NCI-H2227 treated with DMSO at 0.1 percent for 48 hours (cell line): ENCODE data around the gene NOTCH4.
A peak's percentile ranks its signal among the peaks of the same experiment; 100 is the strongest.

Experiments
- DNase-seq: peaks from one replicate; lab custom pipeline; 2025; lab: John Stamatoyannopoulos, UW

Gene NOTCH4

DNA sequence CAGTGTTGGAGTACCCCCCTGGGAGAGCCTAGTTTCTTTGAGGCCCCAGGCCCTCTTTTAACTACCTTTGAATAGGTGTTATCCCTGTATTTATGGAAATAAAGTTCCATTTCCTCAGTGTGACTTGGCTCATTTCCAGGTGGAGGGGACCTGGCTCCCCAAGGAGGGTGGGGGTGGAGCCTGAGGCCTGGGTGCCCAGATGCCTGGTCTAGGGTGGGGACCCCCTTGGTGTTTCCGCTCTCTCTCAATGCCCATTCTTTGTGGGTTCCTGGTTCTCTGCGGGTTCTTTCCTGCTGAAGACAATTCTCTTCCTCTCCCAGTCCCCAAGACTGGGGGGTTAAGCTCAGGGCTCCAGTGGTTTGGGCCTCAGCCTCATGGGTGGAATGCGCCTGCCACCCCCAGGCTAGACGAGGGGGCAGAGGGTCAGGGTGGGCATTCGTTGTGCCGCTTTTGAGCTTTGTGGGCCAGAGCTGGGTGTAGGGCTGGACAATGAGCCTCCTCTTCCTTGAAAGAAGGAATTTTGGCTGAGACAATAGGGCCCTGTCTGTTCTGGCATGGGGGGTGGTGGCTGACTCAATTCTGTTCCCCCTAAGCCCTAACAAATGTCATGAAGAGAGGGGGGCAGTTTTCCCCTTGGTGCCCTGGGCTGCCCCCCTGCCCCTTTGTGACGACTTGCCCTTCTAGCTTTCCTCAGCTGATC lies 60.2 kb downstream of the NOTCH4 start:
- DNase-seq, result no peak

DNA sequence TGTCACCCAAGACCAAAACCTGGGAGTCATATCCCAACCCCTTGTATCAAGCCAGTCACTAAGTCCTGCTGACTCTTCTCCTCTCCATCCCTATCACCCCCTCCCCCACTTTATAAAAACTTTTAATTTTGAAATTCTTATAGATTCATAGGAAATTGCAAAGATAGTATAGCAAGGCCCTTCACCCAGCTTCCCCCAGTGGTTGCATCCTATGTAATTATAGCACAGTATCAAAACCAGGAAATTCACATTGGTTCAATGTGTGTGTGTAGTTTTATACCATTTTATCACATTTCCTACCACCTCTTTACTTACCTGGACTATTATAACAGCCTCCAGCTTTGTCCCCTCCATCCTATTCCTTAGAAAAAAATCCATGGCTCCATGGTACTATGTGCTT lies 65.8 kb downstream of the NOTCH4 start:
- DNase-seq, result no peak

DNA sequence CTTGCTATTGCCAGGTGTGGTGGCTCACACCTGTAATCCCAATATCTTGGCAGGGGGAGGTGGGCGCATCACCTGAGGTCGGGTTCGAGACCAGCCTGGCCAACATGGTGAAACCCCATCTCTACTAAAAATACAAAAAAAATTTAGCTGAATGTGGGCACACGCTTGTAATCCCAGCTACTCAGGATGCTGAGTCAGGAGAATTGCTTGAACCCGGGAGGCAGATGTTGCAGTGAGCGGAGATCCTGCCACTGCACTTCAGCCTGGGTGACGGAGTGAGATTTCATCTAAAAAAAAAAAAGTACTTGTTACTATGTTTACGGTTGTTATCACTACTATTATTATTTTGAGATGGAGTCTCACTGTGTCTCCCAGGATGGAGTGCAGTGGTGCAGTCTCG lies 67.0 kb downstream of the NOTCH4 start:
- DNase-seq, result no peak

DNA sequence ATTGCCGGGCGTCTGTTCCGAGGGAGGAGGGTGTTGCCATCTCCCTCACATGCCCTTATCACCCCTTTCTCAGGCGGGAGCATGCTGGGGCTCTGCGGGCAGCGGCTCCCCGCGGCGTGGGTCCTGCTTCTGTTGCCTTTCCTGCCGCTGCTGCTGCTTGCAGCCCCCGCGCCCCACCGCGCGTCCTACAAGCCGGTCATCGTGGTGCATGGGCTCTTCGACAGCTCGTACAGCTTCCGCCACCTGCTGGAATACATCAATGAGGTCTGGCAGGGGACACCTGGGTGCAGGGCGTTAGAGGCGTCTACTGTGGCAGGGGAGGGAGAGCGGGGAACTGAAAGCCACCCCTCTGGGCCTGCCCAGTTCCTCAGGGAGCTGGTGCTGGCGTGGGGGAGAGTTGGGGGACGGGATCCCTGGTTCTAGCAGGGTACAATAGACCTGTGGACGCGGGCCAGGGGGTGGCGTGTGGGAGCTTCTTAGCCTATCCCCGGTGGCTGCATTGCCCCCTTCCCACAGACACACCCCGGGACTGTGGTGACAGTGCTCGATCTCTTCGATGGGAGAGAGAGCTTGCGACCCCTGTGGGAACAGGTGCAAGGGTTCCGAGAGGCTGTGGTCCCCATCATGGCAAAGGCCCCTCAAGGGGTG lies 69.2 kb downstream of the NOTCH4 start:
- DNase-seq, result peak; percentile 41

DNA sequence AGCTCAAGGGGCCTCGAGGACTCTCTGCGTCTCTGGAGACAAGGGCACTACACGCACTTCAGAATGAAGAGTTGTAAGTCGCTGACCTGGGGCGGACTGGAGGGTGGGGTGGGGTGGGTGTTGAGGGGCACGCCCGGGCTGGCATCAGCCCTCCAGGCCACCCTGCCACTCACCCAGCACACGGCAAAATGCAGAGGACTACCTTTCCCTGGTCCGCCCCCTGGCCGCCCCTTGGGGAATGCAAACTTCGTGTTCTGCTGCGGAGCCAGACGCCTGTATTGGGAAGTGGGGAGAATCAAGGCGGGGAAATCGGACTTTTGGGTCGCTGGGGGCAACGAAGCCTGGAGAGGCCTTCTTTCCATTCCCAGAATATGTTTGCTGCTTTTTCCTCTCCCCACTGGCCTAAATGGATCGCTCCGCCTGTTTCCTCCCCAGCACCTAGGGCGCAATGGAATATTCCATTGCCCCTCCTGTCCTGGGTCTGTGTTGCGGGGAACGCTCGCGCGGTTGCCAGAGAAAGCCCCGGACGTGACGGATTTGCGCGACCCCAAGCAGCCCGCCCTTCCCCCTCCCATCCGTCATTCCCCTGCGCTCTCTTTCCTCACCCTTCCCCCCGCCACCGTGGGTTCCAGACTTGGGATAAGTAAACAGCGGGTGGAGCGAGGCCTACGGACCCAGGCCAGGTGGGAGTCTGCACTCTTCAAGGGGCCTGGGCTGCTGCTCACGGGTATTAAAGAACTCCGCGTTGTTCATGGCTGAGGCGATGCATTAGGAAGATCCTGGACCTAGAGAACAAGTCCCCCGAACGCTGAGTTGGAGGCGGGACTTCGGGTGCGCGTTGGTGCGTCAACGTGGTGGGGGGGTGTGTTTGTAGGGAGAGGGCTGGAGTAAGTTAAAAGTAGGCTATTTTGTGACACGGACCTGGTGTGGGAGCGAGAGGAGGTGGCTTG lies 70.0 kb downstream of the NOTCH4 start, which contains the start of gene PPT2:
Gene PPT2 (plus strand): TSS at position 578 of the 950 bp plus-strand sequence. CDS start 454 bp downstream, outside the sequence.
- peak; percentile 91 for DNase-seq

DNA sequence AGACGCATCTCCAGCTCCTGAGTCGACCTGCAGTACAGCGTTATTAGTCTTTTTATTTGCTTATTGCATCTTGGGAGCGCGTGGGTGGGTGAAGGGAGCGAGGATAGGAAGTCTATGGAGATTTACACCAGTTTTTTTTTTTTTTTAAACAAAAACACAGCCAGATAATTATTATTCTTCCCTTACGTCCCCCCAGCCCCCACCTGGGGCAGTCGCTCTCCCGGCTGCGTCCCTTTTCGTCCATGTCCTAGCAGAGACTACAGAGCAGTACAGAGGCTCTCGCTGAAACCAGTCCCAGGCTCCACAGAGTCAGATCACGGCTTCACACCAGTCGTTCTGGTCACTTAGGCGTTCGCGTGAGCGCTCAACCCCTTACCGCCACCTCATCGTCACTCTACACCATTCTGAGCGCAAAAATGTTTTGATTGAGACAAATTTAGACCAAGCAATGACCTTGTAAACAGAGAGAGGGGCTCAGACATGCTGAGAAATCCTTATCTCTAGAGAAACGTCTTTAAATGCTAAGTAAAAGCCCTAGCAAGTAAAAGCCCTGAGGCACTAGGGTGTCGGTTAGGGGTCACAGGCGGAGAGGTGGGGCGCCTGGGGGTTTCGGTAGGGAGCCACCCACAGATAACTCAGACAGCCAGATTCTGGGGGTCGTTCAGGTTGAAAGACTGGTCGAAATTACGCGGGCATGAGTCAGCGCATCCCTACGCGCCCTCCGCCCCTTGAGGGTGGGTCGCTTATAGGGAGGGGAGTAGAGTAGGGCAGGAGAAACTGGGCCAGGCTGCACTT lies 70.9 kb downstream of the NOTCH4 start:
- DNase-seq, result peak; percentile 48

DNA sequence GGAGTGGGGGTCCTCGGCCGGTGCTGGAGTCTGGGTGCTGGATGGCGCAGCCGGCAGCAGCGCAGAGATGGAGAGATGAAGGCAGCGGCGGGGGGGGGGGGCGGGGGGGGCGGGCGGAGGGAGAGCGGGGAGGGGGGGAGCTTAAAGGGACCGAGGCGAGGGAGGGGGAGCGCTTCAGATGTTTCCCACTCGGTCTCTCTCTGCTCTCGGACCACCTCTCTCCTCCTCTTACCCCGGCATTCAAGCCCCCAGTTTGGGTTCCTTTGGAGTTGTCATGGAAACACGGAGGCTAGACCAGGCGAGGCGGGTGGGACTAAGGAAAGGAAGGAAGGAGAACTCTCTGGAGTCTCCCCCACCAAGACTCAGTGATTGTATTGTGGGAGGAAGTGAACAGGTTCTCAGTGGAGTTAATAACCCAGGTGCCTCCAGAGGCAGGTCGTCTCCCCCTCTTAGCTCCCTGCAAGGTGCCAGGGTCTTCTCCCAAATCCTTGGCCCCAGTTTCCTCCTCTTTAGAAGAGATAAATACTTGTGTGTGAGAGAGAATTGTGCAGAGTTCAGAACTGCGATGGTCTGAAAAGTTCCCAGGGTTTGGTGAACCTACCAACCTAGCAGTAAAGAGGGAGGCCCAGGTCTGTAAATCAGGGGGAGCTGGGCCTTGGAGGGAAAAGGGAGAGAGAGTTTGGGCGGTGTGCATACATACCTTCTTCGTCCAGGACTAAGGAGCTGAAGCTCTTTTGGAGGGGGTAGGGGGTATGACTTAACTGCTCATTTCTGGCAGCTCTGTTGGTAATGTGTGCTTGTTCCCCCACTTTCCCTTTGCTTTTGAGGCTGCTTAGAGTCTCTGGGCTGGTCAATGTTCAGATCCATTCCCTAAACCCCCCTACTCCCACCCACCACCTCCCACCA lies 71.8 kb downstream of the NOTCH4 start, which contains the start of gene PRRT1:
Gene PRRT1 (minus strand): TSS at position 77 of the 906 bp plus-strand sequence. CDS start 112 bp downstream, outside the sequence.
- DNase-seq, result no peak

DNA sequence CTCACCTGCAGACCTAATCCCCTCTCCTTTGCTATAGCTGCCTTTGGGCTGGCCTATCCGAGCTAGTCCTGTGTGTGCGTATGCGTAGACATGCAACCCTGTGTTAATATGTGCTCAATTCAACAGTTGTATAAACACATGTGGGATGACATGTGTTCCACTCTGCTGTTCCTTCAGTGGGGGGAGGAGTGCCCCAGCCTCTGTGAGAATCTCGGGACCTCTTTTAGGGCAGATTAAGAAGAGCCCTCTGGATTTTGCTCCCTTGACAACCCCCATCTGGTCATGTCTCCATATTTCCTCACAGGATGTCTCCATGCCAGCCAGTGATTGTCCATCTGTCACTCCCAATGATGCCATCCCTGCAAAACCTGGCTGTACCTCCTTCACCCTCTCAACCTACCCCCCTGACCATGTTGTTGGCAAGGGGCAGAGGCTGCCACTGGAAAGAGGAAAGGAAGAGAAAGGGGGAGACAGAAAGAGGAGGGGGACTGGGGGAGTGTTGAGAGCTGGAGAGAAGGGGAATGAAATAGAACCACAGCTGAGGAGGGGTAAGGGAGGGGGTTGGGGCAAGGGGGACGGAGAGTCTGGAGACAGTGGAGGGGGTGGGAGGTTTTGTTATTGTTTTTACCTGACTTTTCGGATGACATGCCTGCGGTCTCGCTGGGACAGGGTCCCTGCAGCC lies 72.5 kb downstream of the NOTCH4 start:
- DNase-seq, result no peak

DNA sequence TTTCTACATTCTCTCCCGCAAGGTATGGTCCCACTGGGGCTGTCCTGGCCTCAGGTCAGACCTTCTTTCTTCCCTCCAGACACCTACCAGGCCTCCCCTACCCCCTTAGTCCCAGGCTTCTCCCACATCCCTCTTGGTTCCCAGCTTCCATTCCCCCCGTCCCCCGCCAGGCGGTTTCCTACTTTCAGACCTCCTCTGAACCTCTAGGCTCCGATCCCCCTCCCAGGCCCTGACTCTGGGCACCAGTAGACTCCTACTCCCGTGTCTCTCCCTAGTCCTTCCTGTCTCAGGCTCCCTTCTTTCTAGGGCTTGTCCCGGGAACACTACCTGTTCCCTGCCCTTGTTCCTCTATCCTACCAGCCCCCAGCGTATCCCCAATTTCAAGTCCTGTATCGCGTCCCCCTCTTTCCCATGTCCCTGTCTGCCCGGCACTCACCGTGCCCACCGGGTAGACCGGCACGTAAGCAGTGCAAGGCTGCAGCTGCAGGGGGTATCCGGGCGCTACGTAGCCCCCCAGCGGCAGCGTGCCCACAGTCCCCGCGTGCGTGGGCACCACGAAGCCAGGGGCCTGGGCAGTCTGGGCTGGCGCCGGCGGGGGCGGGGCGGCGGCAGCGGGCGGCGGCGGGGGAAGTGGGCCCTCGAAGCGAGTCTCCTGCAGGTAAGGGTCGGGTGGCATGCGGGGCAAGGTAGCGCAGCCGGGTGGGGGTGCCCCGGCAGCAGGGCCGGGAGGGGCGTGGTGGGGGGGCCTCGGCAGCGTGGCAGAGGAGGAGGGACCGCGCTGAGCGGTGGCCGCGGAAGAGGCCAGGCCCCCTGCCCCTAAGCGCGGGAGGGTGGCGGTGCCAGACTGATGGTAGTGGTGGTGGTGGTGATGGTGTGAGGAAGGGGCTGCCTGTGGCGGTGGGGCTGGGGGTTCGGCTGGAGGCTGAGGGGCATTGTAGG lies 73.7 kb downstream of the NOTCH4 start:
- no peak for DNase-seq

DNA sequence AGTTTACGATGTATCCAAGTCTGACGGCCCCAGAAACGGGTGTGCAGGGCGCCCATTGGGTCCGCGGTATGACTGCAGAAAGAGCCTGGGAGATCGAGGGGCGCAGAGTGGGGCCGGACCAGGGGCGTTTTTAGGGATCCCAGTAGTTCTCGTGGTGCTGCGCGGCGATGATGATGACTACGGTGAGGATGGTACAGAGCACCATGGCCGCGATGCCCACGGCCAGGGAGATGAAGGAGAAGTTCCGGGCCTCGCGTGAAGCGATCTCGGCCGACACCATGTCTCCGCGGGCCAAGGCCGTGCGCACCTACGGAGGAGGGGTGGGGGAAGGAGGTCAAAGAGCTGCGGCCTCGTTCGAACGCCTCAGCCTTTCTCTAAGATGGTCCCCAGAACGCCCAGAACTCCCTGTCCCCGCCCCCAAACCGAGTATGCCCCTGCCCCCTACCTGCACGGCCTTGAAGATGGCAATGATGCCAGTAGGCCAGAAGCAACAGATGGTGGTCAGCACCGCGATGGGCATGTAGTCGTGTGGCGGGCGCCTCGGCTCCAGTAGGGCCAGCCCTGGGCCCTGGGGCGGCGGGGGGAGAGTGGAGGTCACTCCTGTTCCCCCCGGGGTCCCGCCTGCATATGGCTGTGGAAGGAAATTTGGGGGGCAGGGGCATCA lies 74.6 kb downstream of the NOTCH4 start:
- DNase-seq, result no peak

DNA sequence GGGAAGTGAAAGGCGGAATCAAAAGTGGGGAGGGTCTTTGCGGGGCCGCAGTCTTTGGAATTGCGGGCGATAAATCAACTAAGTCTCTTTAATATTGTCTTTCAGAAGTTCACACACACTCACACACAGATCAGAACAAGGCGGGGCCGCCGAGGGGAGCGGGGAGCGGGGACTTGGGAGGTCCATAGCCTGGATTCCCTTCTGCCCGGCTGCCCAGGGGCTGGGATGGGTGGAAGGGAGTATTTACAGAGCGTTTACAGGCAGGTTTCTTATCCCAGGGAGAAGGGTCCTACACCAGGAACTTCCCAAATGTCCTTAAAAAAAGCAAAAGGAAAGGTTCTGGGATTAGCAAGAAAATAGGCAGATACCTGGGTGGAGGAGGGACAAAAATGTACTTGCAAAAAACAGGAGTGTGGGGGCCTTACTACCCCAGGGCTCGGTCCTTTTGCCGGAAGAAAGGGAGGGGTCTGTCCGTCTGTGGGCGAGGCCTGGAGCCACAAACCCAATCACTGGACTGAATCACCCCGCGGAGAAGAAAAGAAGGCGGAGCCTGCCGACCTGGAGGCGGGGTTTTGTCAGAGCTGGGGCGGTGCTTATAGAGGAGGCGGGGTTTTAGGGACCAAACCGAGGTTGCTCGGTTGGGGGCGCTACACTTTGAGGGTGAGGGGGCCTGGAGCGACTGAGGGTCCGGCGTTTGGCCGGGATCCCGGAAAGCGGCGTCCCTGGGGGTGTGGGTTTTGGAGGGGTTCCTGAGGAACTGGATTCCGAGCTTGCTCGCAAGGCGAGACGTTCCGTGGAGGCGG lies 75.4 kb downstream of the NOTCH4 start:
- no peak for DNase-seq

DNA sequence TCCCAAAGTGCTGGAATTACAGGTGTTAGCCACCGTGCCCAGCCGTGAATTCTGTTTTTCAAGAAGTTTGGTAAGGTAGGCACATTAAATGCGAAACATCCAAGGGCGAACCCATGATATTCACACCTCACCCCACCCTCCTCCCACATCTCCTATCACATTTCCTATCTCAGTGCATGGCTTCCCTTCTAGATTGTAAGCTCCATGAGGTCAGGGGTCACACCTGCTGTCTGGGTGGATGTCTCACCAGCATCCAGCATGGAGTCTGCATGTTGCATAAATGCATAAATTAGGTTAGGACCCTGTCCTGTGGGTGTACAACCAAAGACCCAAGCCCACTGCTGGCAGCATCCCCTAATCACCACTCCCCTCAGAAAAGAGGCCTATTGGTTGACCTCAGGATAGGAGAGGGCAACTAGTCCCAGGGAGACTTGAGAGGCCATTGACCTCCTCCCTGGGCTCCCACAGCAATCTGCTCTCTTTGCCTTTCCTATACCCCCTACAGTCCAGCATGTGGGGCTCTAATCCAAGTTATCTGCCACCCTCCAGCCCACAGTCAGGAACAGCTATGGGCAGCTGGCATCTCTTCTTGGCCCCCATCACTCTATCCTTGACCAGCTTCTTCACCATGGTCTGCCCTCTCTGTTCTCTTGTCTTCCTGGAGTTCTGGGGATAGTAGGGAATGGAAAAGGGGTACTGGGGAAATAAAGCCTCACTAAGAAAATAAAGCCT lies 76.3 kb downstream of the NOTCH4 start:
- DNase-seq, result no peak

DNA sequence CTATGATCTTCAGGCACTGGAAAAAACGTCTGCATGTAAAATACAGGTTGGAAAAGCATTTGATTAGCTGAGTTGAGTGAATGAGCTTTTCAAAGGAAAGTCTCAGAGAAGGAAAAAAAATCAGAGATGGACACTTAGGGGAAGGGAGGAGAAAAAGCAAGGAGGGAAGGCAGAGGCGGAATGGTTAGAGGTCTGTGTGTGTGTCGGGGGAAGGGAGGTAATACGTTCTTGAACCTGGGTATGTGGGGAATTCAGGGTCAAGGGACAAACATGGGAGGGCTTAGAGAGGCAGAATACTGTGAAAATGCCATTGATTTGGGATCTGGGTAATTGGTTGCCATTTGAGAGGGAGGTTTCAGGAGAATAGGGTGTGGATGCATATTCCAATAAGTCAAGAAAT lies 77.2 kb downstream of the NOTCH4 start:
- no peak for DNase-seq

DNA sequence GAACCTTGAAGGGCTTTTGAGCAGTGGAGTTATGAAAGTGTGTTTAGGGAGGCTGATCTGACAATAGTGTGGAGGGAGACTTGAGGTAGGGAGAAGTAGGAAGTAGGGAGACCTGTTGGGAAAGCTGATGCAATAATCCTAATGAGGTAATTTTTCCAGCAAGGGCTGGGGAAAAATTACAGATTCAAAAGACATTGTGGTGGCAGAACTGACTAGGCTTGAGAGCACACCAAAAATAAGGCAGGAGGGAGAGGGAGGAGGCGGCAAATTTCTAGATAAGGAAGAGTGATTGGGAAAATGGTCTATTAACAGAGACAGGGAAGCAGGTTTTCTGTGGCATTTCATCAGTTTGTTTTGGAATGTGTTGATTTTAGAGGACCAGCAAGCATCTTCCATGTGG lies 77.6 kb downstream of the NOTCH4 start:
- DNase-seq, result no peak
